Kidney (tissue), 14 donors: ENCODE results near the gene HOXB6. TPM values are rescaled to one million over a fixed set of nuclear protein-coding genes. Genes with fewer than 3 reads are reported as not detected.
A peak's percentile ranks its signal among the peaks of the same experiment; 100 is the strongest.

Experiments
- DNase-seq, 5 donors: peaks; one replicate each; pipeline ENCODE4 v3.0.0-alpha.2; 2013 to 2020
- FAIRE-seq: peaks from 2 replicates; lab custom pipeline; 2012; peaks lifted over from hg19 to GRCh38; lab: Jason Lieb, UNC
- H3K27ac ChIP-seq, 2 donors: one replicate each; pipeline ENCODE4 v1.7.0; 2013; ENCODE audit warnings: low read depth in 2 of 2, low read length in 2 of 2, inconsistent platforms in 1 of 2
- H3K27me3 ChIP-seq: one replicate; pipeline ENCODE4 v1.7.1; 2013; ENCODE audit warnings: low read length, inconsistent platforms; ENCODE audit not compliant: control insufficient read depth, insufficient read depth
- H3K36me3 ChIP-seq, 3 donors: one replicate each; pipeline versions ENCODE4 v1.7.0 to v1.7.1; 2013; ENCODE audit warnings: low read length in 3 of 3, control low read depth in 1 of 3, inconsistent platforms in 1 of 3; ENCODE audit not compliant: insufficient read depth in 3 of 3, control insufficient read depth in 2 of 3
- H3K4me1 ChIP-seq, 3 donors: one replicate each; pipeline versions ENCODE4 v1.7.0 to v1.7.1; 2013; ENCODE audit warnings: low read length in 3 of 3, inconsistent platforms in 1 of 3, low read depth in 1 of 3; ENCODE audit not compliant: control insufficient read depth in 2 of 3, insufficient read depth in 2 of 3
- H3K4me3 ChIP-seq, 3 donors: one replicate each; pipeline versions ENCODE4 v1.7.0 to v1.8.1; 2013; ENCODE audit warnings: low read length in 3 of 3, control low read depth in 1 of 3, inconsistent platforms in 1 of 3
- H3K9ac ChIP-seq, 3 donors: one replicate each; pipeline versions ENCODE4 v1.7.0 to v1.7.1; 2013; ENCODE audit warnings: low read length in 3 of 3, control low read depth in 1 of 3, inconsistent platforms in 1 of 3
- H3K9me3 ChIP-seq, 3 donors: one replicate each; pipeline versions ENCODE4 v1.7.0 to v1.7.1; 2013; ENCODE audit warnings: low read length in 3 of 3, control low read depth in 1 of 3, inconsistent platforms in 1 of 3; ENCODE audit not compliant: control insufficient read depth in 2 of 3, insufficient read depth in 1 of 3
- CTCF ChIP-seq: IDR thresholded peaks from 3 replicates; pipeline ENCODE4 v1.5.1; 2012; ENCODE audit warnings: mild to moderate bottlenecking, moderate library complexity, borderline replicate concordance; ENCODE audit not compliant: insufficient read depth; ENCODE audit errors: extremely low read depth
- intact Hi-C: fragments of 100-400 bp; cut with DNase I; formaldehyde crosslinking; loops from one replicate; pipeline ENCODE4 v1.11.1; 2022
- polyA plus RNA-seq: library from polyadenylated mRNA; stranded (reverse); fragments of 350-450 nt; fragmentation: Illumina TruSeq; extraction: RNeasy Lipid Tissue Mini Kit (QIAGEN cat#74804); gene quantifications from one replicate; pipeline ENCODE4 v1.2.3, GENCODE V29; 2014; ENCODE audit warnings: low read depth, low replicate concordance; ENCODE audit not compliant: insufficient read depth
- total RNA-seq: library from RNA; stranded (reverse); fragmentation: NEBNext Ultra II Directional; extraction: Animal tissue kit (Norgen Biotek cat#: 25700); gene quantifications from one replicate; pipeline ENCODE4 v1.2.1, GENCODE V29; 2021
- donor health status: control.
- donor health status: control.
- donor health status: control.
- donor health status: control.
- donor health status: control.
- donor health status: DM: yes; HTN: yes; CAD: no.
- donor health status: Normal renal cell carcinoma (clear cell type).

The HOXB6 gene
- total and polyA plus RNA-seq, 2 donors from 2014 or later = 44.0 to 90.2 TPM

GRCh38 chr17:48579471-48579759 is 25.4 kb downstream of the HOXB6 start:
- Histone ChIP-seq H3K4me1 (peaks cover 9 to 26% (median 10%) of the 10 kb centered on the region in 3 donors), H3K4me3 (peak overlapping the region; percentile 46 to 77 (median 68)), H3K9me3 (no peaks in the 10 kb centered on the region), H3K27me3 (no peaks in the 10 kb centered on the region), H3K27ac (peak overlapping the region; percentile 87 to 95), H3K36me3 (peaks cover 0 to 2% (median 0%) of the 10 kb centered on the region in 3 donors), H3K9ac (peak overlapping the region; percentile 43 to 91 (median 72))
- TF ChIP-seq CTCF = no peak
- intact Hi-C loops = loop anchor here (5.0 kb wide), 1 partner anchor 37 kb away; no protein-coding TSS in a partner anchor
- DNase-seq (no peak), FAIRE-seq (no peak)

GRCh38 chr17:48578616-48579470 is 25.9 kb downstream of the HOXB6 start:
- intact Hi-C loops = loop anchor here (5.0 kb wide), 1 partner anchor 37 kb away; no protein-coding TSS in a partner anchor
- TF ChIP-seq CTCF = no peak
- Histone ChIP-seq H3K9me3 (no peaks in the 10 kb centered on the region), H3K27ac (peak overlapping the region; percentile 87 to 95), H3K36me3 (peaks cover 0 to 2% (median 0%) of the 10 kb centered on the region in 3 donors), H3K9ac (peak overlapping the region; percentile 37 to 91 (median 43)), H3K27me3 (no peaks in the 10 kb centered on the region), H3K4me1 (peaks cover 5 to 21% (median 10%) of the 10 kb centered on the region in 3 donors), H3K4me3 (peak overlapping the region; percentile 46 to 77 (median 68))
- DNase-seq (peak in 1 of 5 donors; percentile 78), FAIRE-seq (no peak)

GRCh38 chr17:48577946-48578615 is 26.7 kb downstream of the HOXB6 start, which contains the start of gene HOXB4:
HOXB4 (minus strand) TSS chr17:48578350; CDS start chr17:48578319, 31 bp downstream.
- H3K27ac ChIP-seq = peak within 1 kb of the TSS; percentile 95 to 97
- H3K9ac ChIP-seq = peak within 1 kb of the TSS; percentile 37 to 91 (median 44)
- no peak for TF ChIP-seq CTCF
- intact Hi-C loops = loop anchor here (5.0 kb wide), 1 partner anchor 36 kb away; no protein-coding TSS in a partner anchor
- H3K9me3 ChIP-seq = no peaks in the 10 kb centered on the region
- no peaks in the 10 kb centered on the region for H3K27me3 ChIP-seq
- no peaks in the 10 kb centered on the region for H3K36me3 ChIP-seq
- DNase-seq (peak; percentile 93 to 95 (median 94)), FAIRE-seq (no peak)
- peaks cover 2 to 19% (median 5%) of the 10 kb centered on the region in 3 donors for H3K4me1 ChIP-seq
- H3K4me3 ChIP-seq = peak within 1 kb of the TSS; percentile 68 to 77 (median 71)
